ENCODE data around the gene CYB5A.

DNA sequence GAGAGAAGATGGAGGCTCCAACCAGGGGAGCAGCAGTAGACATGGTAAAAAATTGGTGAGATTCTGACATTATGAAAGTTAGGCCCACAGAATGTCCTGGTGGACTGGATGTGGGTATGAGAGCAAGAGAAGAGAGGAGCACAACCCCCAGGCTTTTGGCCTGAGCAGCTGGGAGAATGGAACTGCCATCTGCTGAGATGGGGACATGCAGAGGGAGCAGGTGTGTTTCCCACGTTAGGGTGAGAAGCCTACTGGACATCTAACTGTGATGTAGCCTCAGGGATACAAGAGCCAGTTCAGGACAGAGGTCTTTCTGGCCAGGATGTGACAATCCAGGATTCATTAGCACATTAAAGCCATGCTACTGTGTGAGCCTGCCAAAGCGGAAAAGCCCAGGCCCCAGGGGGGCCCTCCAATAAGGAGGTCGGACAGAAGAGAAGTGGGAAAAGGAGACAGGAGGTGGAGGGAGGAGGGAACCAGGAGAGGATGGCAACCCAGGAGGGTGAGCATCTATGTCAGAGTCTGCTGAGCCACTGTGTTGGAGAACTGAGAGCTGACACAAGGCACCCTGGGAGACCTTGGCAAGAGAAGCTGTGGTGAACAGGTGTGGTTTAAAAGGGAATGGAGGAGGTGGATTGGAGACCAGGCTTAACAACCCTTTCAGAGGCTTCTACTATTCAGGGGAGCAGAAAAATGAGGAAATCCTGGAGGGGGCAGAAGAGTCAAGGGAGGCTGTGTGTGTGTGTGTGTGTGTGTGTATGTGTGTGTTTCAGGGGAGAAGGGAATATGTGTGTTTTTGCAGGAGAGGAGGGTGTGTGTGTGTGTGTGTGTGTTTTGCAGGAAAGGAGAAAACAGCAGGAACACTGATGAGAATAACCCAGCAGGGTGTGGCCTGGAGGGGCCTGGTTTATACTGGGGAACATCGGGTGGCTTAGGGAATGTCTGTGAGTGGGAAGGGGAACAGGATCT is 10.5 kb downstream of the CYB5A start:
- TF ChIP-seq POLR2A (IDR thresholded peaks at IDR 0.05) = no peak
- TF ChIP-seq, protein P1, sequence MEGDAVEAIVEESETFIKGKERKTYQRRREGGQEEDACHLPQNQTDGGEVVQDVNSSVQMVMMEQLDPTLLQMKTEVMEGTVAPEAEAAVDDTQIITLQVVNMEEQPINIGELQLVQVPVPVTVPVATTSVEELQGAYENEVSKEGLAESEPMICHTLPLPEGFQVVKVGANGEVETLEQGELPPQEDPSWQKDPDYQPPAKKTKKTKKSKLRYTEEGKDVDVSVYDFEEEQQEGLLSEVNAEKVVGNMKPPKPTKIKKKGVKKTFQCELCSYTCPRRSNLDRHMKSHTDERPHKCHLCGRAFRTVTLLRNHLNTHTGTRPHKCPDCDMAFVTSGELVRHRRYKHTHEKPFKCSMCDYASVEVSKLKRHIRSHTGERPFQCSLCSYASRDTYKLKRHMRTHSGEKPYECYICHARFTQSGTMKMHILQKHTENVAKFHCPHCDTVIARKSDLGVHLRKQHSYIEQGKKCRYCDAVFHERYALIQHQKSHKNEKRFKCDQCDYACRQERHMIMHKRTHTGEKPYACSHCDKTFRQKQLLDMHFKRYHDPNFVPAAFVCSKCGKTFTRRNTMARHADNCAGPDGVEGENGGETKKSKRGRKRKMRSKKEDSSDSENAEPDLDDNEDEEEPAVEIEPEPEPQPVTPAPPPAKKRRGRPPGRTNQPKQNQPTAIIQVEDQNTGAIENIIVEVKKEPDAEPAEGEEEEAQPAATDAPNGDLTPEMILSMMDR (IDR thresholded peaks at IDR 0.05) = no peak
